Measurements from ENCODE around the gene NOS1AP. TPM values are rescaled to one million over a fixed set of nuclear protein-coding genes. Genes with fewer than 3 reads are reported as not detected.
A peak's percentile ranks its signal among the peaks of the same experiment; 100 is the strongest.

NOS1AP gene
- total and polyA plus RNA-seq, 9 of the 15 experiments (the other 6 are each of a cell fraction or from before 2014, with no cell fraction given), result 0.07 to 1.5 (median 0.22) TPM

DNA sequence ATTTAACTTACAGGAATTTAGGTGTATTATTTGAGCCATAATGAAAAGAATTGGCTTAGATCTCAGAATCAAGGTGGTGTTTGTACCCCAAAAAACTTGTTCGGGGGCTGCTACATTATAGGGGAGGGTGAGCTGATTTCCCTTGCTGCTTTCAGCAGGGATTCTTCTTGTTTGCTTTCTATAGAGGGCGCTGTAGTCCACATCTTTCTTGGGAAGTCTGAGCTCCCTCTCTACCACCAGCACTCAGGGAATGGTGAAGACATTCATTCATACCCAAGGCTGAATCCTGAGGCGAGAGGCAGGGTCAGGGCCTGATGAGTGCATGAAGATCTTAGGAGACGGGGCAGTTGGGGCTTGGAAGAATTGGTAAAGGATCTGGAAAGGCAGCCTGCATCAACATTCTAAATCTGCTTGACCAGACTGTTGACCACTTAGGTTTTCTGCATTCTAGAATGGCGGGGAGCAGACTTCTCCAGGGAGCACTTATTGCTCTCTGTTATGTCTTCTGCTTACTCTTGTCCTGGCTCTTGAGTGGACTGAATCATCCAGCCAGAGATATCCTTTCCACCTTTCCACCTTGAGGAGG lies 288.3 kb downstream of the NOS1AP start:
- ATAC-seq, result peak; percentile 87
- CTCF ChIA-PET (ENCODE audit: low intra/inter-chr PET ratio), result interaction anchor here (2.4 kb wide), 1 partner anchor 34 kb away, joined by 19 read pairs; no protein-coding TSS in a partner anchor
- no peaks in the 10 kb centered on the region for H3K79me2 ChIP-seq (ENCODE audit: control insufficient read depth, insufficient read depth, low read length)
- no peaks in the 10 kb centered on the region for H3K27me3 ChIP-seq (ENCODE audit: control insufficient read depth in 2 of 2, insufficient read depth in 2 of 2, low read length in 2 of 2)
- 21% methylated on average over 4 of the region's 5 CpGs for WGBS (ENCODE audit: insufficient coverage, low coverage, missing lambda C conversion rate)
- BruUV-seq (replicated peaks), result no TSS peak
- FAIRE-seq, result peak; percentile 91
- no peak overlapping the region for H3K4me3 ChIP-seq
- DNase-seq (ENCODE audit: extremely low read depth in 1 of 4, low spot score in 3 of 4), result peak; percentile 65 to 84 (median 72)
- H3K9me1 ChIP-seq (ENCODE audit: control insufficient read depth, insufficient read depth, low read length), result no peaks in the 10 kb centered on the region
- no peak overlapping the region for H3K4me2 ChIP-seq (ENCODE audit: insufficient read depth, low read length)
- intact Hi-C loops (cut with micrococcal nuclease) (loop anchor here (1.0 to 10.0 kb wide), 4 partner anchors 35 to 257 kb away; partner anchors contain the start of genes UAP1 and UHMK1), in situ Hi-C loops (cut with MboI) (no loop called here)
- H3K9ac ChIP-seq (ENCODE audit: insufficient read depth in 1 of 2, low read depth in 2 of 2, low read length in 2 of 2), result no peak overlapping the region
- no peak overlapping the region; the same call in 1 of the 3 replicates for H3K27ac ChIP-seq (ENCODE audit: extremely low read depth, low read depth, low read length)
- no peaks in the 10 kb centered on the region for H3K9me3 ChIP-seq (replicated peaks; ENCODE audit: control insufficient read depth, insufficient read depth, low read depth, low read length)
- POLR2A ChIA-PET, result interaction anchor here (0.5 to 1.1 kb wide), 3 partner anchors 18 to 821 kb away, joined by 3 to 4 read pairs (median 3); no protein-coding TSS in a partner anchor
- no peaks in the 10 kb centered on the region for H4K20me1 ChIP-seq (replicated peaks; ENCODE audit: control insufficient read depth, insufficient read depth, low read length)
- H3K36me3 ChIP-seq (ENCODE audit: control insufficient read depth, insufficient read depth, low read length), result no peaks in the 10 kb centered on the region
- peaks cover 9 to 33% of the 10 kb centered on the region in 2 experiments; a peak in 4 of 5 replicates for H3K4me1 ChIP-seq (replicated peaks in 1 of 2; ENCODE audit: control insufficient read depth in 2 of 2, insufficient read depth in 2 of 2, low read length in 2 of 2)
- H2AFZ ChIP-seq (ENCODE audit: low read depth, low read length), result peak overlapping the region; percentile 66; the same call in 1 of the 2 replicates
- TF ChIP-seq, protein P1, sequence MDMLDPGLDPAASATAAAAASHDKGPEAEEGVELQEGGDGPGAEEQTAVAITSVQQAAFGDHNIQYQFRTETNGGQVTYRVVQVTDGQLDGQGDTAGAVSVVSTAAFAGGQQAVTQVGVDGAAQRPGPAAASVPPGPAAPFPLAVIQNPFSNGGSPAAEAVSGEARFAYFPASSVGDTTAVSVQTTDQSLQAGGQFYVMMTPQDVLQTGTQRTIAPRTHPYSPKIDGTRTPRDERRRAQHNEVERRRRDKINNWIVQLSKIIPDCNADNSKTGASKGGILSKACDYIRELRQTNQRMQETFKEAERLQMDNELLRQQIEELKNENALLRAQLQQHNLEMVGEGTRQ (CRISPR knock-in tag; IDR thresholded peaks at IDR 0.05), result no peak
- TF ChIP-seq RCOR1 (IDR thresholded peaks at IDR 0.05; ENCODE audit: borderline replicate concordance in 1 of 2, low read depth in 2 of 2, low read length in 2 of 2) (0 out of 4 replicates have a peak, but pooled peaks of 1 of the 2 experiments have one; percentile 30), SIN3A (IDR thresholded peaks at IDR 0.05; ENCODE audit: borderline replicate concordance in 2 of 2, control insufficient read depth in 1 of 2, low read depth in 2 of 2, low read length in 2 of 2) (no peak), EHMT2 (IDR thresholded peaks at IDR 0.05) (peak; percentile 59; the same call in 1 of the 2 replicates), ZNF24 (IDR thresholded peaks at IDR 0.05) (peak; percentile 84), JUND (IDR thresholded peaks at IDR 0.05; ENCODE audit: borderline replicate concordance, low read depth, low read length) (0 out of 2 replicates have a peak, but pooled peaks have one; percentile 15), JUND (tag; IDR thresholded peaks at IDR 0.05; ENCODE audit: borderline replicate concordance, low read depth, low read length) (no peak), FOXA3 (CRISPR knock-in tag; conservative IDR thresholded peaks at IDR 0.05 in 1 of 2, IDR thresholded peaks at IDR 0.05 in 1 of 2) (peak; percentile 97), ZNF644 (tag; IDR thresholded peaks at IDR 0.05; ENCODE audit: low read depth) (no peak), SMC3 (conservative IDR thresholded peaks at IDR 0.05; ENCODE audit: insufficient read depth, low read depth, low read length) (peak; percentile 71), SRSF1 (IDR thresholded peaks at IDR 0.05; ENCODE audit: low read depth, low read length) (no peak), BHLHE40 (IDR thresholded peaks at IDR 0.05; ENCODE audit: low read length) (0 out of 2 replicates have a peak, but pooled peaks have one; percentile 5)
- TF ChIP-seq, protein P2, sequence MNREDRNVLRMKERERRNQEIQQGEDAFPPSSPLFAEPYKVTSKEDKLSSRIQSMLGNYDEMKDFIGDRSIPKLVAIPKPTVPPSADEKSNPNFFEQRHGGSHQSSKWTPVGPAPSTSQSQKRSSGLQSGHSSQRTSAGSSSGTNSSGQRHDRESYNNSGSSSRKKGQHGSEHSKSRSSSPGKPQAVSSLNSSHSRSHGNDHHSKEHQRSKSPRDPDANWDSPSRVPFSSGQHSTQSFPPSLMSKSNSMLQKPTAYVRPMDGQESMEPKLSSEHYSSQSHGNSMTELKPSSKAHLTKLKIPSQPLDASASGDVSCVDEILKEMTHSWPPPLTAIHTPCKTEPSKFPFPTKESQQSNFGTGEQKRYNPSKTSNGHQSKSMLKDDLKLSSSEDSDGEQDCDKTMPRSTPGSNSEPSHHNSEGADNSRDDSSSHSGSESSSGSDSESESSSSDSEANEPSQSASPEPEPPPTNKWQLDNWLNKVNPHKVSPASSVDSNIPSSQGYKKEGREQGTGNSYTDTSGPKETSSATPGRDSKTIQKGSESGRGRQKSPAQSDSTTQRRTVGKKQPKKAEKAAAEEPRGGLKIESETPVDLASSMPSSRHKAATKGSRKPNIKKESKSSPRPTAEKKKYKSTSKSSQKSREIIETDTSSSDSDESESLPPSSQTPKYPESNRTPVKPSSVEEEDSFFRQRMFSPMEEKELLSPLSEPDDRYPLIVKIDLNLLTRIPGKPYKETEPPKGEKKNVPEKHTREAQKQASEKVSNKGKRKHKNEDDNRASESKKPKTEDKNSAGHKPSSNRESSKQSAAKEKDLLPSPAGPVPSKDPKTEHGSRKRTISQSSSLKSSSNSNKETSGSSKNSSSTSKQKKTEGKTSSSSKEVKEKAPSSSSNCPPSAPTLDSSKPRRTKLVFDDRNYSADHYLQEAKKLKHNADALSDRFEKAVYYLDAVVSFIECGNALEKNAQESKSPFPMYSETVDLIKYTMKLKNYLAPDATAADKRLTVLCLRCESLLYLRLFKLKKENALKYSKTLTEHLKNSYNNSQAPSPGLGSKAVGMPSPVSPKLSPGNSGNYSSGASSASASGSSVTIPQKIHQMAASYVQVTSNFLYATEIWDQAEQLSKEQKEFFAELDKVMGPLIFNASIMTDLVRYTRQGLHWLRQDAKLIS (CRISPR knock-in tag; IDR thresholded peaks at IDR 0.05), result no peak
- TF ChIP-seq, protein P3, sequence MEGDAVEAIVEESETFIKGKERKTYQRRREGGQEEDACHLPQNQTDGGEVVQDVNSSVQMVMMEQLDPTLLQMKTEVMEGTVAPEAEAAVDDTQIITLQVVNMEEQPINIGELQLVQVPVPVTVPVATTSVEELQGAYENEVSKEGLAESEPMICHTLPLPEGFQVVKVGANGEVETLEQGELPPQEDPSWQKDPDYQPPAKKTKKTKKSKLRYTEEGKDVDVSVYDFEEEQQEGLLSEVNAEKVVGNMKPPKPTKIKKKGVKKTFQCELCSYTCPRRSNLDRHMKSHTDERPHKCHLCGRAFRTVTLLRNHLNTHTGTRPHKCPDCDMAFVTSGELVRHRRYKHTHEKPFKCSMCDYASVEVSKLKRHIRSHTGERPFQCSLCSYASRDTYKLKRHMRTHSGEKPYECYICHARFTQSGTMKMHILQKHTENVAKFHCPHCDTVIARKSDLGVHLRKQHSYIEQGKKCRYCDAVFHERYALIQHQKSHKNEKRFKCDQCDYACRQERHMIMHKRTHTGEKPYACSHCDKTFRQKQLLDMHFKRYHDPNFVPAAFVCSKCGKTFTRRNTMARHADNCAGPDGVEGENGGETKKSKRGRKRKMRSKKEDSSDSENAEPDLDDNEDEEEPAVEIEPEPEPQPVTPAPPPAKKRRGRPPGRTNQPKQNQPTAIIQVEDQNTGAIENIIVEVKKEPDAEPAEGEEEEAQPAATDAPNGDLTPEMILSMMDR (IDR thresholded peaks at IDR 0.05 in 2 of 3, conservative IDR thresholded peaks at IDR 0.05 in 1 of 3; ENCODE audit: insufficient read depth in 2 of 3, low read depth in 1 of 3, low read length in 3 of 3), result peak; percentile 74 to 89 (median 76)
